Brain microvascular endothelial cell (primary cell): ENCODE measurements around the gene MRPL28.

Experiments
- DNase-seq: peaks from one replicate; pipeline ENCODE4 v3.0.0-alpha.2; 2020
- H3K27ac ChIP-seq: fragments of 250-450 bp; sonication (Bioruptor Pico); 2 replicates; pipeline ENCODE4 v1.5.1; 2020; ENCODE audit warnings: mild to moderate bottlenecking, moderate library complexity
- H3K27me3 ChIP-seq: fragments of 250-450 bp; sonication (Bioruptor Pico); replicated peaks from 2 replicates; pipeline ENCODE4 v1.5.1; 2020; ENCODE audit warnings: mild to moderate bottlenecking
- H3K36me3 ChIP-seq: fragments of 250-450 bp; sonication (Bioruptor Pico); replicated peaks from 2 replicates; pipeline ENCODE4 v1.5.1; 2020; ENCODE audit warnings: mild to moderate bottlenecking
- H3K4me3 ChIP-seq: 2 replicates; pipeline ENCODE4 v1.5.1; 2011; ENCODE audit warnings: low read depth, mild to moderate bottlenecking, control low read depth, low read length, moderate library complexity
- in situ Hi-C: cut with HindIII; loops from 2 replicates; pipeline ENCODE4 v1.10.0; 2017; ENCODE audit warnings: low sequenced_read_pairs, low pct_ligation_motif_present
- TF ChIP-seq, protein P1 (sequence below): IDR thresholded peaks from 2 replicates; pipeline ENCODE4 v1.5.1; 2011; ENCODE audit warnings: low read depth, mild to moderate bottlenecking, moderate library complexity, low read length, control low read depth, inconsistent platforms; ENCODE audit errors: missing control alignments

The MRPL28 gene

DNA sequence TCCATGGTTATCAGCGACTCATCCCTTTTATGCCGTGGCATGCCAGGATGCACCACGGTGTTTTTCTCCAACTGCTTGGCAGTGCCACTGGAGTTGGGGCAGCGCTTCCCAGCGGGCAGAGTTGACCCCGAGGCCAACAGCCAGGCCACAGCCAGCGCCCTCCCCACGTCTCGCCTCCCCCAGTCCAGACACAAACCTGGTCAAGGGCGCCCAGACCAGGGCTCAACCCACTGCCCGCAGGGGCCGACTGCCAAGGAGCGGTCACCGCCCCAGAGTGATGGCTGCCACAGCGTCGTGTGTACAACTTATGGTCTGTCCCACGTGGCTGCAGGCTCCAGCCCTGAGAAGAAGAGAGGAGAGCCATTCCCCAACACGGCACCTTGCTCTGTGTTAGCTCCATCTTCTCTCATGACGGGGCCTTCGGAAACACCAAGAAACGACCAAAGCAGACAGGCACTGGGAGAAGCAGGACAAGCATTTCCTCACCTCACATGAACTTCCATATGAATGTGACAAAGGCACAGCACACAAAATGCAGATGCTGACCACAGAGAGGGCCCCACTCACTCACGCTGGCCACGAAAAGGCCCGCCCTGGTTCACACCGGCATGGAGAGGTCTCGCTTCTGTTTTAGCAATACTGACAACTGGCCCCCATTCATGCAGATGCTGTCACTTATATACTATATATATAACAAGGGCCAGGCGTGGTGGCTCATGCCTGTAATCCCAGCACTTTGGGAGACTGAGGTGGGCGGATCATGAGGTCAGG is 44.8 kb downstream of the MRPL28 start:
- peaks cover 3% of the 10 kb centered on the region for H3K36me3 ChIP-seq
- no peak overlapping the region for H3K27ac ChIP-seq
- no peak for DNase-seq
- in situ Hi-C loops, result no loop called here
- no peaks in the 10 kb centered on the region for H3K27me3 ChIP-seq
- TF ChIP-seq, protein P1, sequence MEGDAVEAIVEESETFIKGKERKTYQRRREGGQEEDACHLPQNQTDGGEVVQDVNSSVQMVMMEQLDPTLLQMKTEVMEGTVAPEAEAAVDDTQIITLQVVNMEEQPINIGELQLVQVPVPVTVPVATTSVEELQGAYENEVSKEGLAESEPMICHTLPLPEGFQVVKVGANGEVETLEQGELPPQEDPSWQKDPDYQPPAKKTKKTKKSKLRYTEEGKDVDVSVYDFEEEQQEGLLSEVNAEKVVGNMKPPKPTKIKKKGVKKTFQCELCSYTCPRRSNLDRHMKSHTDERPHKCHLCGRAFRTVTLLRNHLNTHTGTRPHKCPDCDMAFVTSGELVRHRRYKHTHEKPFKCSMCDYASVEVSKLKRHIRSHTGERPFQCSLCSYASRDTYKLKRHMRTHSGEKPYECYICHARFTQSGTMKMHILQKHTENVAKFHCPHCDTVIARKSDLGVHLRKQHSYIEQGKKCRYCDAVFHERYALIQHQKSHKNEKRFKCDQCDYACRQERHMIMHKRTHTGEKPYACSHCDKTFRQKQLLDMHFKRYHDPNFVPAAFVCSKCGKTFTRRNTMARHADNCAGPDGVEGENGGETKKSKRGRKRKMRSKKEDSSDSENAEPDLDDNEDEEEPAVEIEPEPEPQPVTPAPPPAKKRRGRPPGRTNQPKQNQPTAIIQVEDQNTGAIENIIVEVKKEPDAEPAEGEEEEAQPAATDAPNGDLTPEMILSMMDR, result no peak
- H3K4me3 ChIP-seq, result no peak overlapping the region

DNA sequence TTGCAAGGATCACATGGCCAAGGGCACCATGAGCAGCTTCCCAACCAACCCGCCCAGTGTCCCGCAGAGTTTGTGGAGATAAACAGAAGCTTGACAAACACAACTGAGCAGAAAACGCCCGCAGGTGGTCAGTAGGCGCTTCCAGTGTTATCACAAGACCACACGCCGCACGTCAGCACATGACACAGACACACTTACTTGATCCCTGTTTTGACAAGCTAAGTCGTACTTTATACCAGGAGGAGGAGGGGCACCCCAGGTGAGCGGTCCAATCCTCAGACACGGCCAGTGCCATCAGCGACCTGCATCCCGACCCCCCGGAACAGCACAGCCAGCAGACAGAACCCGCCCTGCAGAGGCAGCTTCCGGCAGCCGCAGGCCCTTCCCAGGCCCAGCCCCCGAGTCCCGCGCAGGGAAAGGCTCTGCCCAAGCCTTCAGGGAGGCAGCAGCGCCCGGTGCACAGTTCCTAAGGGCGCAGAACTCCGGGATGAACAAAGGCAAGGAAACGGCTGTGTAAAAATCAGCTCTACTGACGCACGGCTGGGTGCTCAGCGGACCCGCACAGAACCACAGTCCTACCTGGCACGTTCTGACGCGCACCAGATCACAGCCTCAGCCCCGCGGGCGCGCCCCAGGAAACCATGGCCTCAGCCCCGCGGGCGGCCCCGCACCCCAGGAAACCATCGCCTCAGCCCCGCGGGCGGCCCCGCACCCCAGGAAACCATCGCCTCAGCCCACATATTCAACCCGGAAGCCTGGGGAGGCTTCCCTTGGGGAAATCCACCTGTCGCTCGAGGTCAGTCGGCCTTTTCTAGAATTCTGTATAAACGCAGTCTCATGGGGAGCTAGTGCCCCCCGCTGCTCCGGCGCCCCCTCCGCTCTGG is 45.6 kb downstream of the MRPL28 start:
- in situ Hi-C loops, result no loop called here
- no peak overlapping the region for H3K27ac ChIP-seq
- no peak overlapping the region for H3K4me3 ChIP-seq
- no peaks in the 10 kb centered on the region for H3K27me3 ChIP-seq
- H3K36me3 ChIP-seq, result peaks cover 3% of the 10 kb centered on the region
- DNase-seq, result no peak
- TF ChIP-seq, protein P1, result no peak

DNA sequence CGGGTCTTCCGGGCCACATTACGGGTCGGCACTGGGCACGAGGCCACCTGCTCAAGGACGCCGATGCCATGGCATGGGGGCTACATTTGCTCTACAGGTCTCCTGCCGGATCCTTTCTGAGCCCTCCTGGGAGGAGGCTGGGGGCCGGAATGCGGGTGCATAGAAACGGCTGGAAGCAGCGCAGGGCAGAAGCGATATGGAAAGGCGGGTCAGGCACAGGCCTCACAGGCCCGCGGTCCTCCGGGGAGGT is 46.2 kb downstream of the MRPL28 start:
- H3K4me3 ChIP-seq, result no peak overlapping the region

DNA sequence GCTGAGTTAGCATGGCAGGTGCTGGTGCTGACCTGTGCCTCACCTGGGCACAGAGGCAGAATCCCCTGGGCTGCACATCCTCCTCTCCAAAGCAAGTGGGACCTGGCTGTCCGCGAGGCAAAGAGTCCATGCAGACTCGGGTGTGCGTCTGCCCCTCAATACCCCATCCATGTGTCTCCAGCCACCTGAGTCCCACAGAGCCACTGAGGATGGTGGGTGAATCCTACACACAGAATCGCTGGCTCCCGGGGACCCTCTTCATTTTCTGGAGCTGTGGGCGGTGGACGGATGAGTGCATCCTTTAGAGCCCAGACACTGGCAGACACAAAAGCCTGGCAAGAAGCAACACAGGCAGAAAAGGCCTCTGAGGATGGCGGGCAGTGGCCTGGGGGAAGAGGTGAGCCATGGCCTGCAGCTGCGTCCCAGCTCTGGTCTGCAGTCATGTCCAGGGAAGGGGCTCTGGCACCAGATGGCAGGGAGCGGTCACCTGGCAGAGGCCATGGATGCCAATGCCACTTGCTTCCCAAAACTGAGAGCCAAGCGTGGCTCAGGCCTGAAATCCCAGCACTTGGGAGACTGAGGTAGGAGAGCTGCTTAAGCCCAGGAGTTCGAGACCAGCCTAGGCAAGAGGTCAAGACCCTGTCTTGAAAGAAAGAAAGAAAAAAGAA is 47.7 kb downstream of the MRPL28 start:
- TF ChIP-seq, protein P1, result no peak
- peaks cover 3% of the 10 kb centered on the region for H3K36me3 ChIP-seq
- in situ Hi-C loops, result no loop called here
- no peak overlapping the region for H3K27ac ChIP-seq
- no peak for DNase-seq
- no peaks in the 10 kb centered on the region for H3K27me3 ChIP-seq
- H3K4me3 ChIP-seq, result no peak overlapping the region

More for the DNA sequence above, 46.2 kb downstream of the MRPL28 start:
- no peak overlapping the region for H3K27ac ChIP-seq
- DNase-seq, result no peak
- in situ Hi-C loops, result no loop called here
- TF ChIP-seq, protein P1, result no peak
- H3K27me3 ChIP-seq, result no peaks in the 10 kb centered on the region
- peaks cover 3% of the 10 kb centered on the region for H3K36me3 ChIP-seq

DNA sequence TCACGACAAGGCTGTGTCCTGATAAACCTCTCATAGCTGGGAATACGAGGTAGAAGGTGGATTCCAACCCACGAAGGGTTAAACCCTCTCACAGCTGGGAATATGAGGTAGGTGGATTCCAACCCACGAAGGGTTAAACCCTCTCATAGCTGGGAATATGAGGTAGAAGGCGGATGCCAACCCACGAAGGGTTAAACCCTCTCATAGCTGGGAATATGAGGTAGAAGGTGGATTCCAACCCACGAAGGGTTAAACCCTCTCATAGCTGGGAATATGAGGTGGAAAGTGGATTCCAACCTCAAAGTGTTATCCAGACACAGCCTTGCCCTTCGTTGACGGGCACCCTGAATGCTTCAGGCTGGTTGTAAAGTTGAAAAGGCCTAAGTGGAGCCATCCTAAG is 48.8 kb downstream of the MRPL28 start:
- H3K4me3 ChIP-seq, result no peak overlapping the region
- in situ Hi-C loops, result no loop called here
- TF ChIP-seq, protein P1, result no peak
- H3K36me3 ChIP-seq, result peaks cover 3% of the 10 kb centered on the region
- H3K27ac ChIP-seq, result no peak overlapping the region
- DNase-seq, result no peak
- no peaks in the 10 kb centered on the region for H3K27me3 ChIP-seq
